Dendritic cell treated with granulocyte-macrophage colony-stimulating factor and Interleukin-4, amounts not matched to agents 40 ng/mL and 50 ng/mL, for 4 days (primary cell): ENCODE measurements around the gene THAP8.

Experiments
- H3K27ac Mint-ChIP-seq: one replicate; pipeline ENCODE4 v1.8.0; 2022; ENCODE audit warnings: mild to moderate bottlenecking, mixed read lengths
- H3K27me3 Mint-ChIP-seq: one replicate; pipeline ENCODE4 v1.8.0; 2022; ENCODE audit warnings: mild to moderate bottlenecking, mixed read lengths
- H3K36me3 Mint-ChIP-seq: one replicate; pipeline ENCODE4 v1.8.0; 2022; ENCODE audit warnings: low read depth, mixed read lengths
- H3K4me1 Mint-ChIP-seq: one replicate; pipeline ENCODE4 v1.8.0; 2022; ENCODE audit warnings: low read depth, mixed read lengths
- H3K4me3 Mint-ChIP-seq: one replicate; pipeline ENCODE4 v1.8.0; 2022; ENCODE audit warnings: mild to moderate bottlenecking, moderate library complexity, mixed read lengths
- H3K9me3 Mint-ChIP-seq: one replicate; pipeline ENCODE4 v1.8.0; 2022; ENCODE audit warnings: mixed read lengths
- intact Hi-C: fragments of 100-400 bp; cut with micrococcal nuclease; formaldehyde crosslinking; loops from one replicate; pipeline ENCODE4 v1.15.0; 2022

The THAP8 gene

GRCh38 chr19:35988824-35989223 is 65.3 kb downstream of the THAP8 start:
- intact Hi-C loops: no loop called here
- no peak overlapping the region for H3K4me3 Mint-ChIP-seq
- no peaks in the 10 kb centered on the region for H3K36me3 Mint-ChIP-seq

GRCh38 chr19:35987571-35987896 is 66.6 kb downstream of the THAP8 start:
- Mint-ChIP-seq H3K4me1 (peaks cover 27% of the 10 kb centered on the region), H3K4me3 (peak overlapping the region; percentile 81)

More at GRCh38 chr19:35988824-35989223, 65.3 kb downstream of the THAP8 start:
- Mint-ChIP-seq H3K9me3 (peaks cover 6% of the 10 kb centered on the region), H3K27ac (no peak overlapping the region), H3K27me3 (peaks cover 21% of the 10 kb centered on the region), H3K4me1 (peaks cover 29% of the 10 kb centered on the region)

GRCh38 chr19:35986664-35987570 is 67.2 kb downstream of the THAP8 start:
- peak overlapping the region; percentile 74 for H3K27ac Mint-ChIP-seq
- H3K27me3 Mint-ChIP-seq: peaks cover 34% of the 10 kb centered on the region
- H3K4me3 Mint-ChIP-seq: peak overlapping the region; percentile 81
- H3K4me1 Mint-ChIP-seq: peaks cover 27% of the 10 kb centered on the region
- H3K9me3 Mint-ChIP-seq: peaks cover 6% of the 10 kb centered on the region
- no peaks in the 10 kb centered on the region for H3K36me3 Mint-ChIP-seq
- intact Hi-C loops: no loop called here

More at GRCh38 chr19:35987571-35987896, 66.6 kb downstream of the THAP8 start:
- Mint-ChIP-seq H3K27me3 (peaks cover 31% of the 10 kb centered on the region), H3K36me3 (no peaks in the 10 kb centered on the region), H3K27ac (peak overlapping the region; percentile 74), H3K9me3 (peaks cover 6% of the 10 kb centered on the region)
- intact Hi-C loops: no loop called here

- Mint-ChIP-seq H3K27me3 (peaks cover 37% of the 10 kb centered on the region), H3K4me1 (peaks cover 27% of the 10 kb centered on the region), H3K36me3 (no peaks in the 10 kb centered on the region), H3K27ac (peak overlapping the region; percentile 74), H3K4me3 (no peak overlapping the region), H3K9me3 (peaks cover 6% of the 10 kb centered on the region)
- intact Hi-C loops: no loop called here
Observed at GRCh38 chr19:35986111-35986510, 68.0 kb downstream of the THAP8 start.
